OCI-LY3 (cell line): ENCODE measurements around the gene MARCHF4.

Experiments
- H2AFZ ChIP-seq: fragments of 200-600, 300-600 bp; shearing (Covaris generic); 2 replicates; pipeline ENCODE4 v1.6.0; 2014; ENCODE audit warnings: antibody characterized with exemption, low read depth, low read length
- H3K27ac ChIP-seq: fragments of 200-600, 300-600 bp; sonication (generic); 2 replicates; pipeline ENCODE4 v1.5.1; 2014; ENCODE audit warnings: mild to moderate bottlenecking, low read length, moderate library complexity, mixed read lengths
- H3K27me3 ChIP-seq: fragments of 200-600, 300-600 bp; sonication (generic); 2 replicates; pipeline ENCODE4 v1.6.1; 2014; ENCODE audit warnings: low read depth, low read length, mixed read lengths
- H3K36me3 ChIP-seq: fragments of 200-600, 300-600 bp; sonication (generic); replicated peaks from 2 replicates; pipeline ENCODE3; 2014; ENCODE audit warnings: low read depth, low read length, mixed read lengths
- H3K4me1 ChIP-seq: fragments of 300-600, 200-600 bp; sonication (generic); 2 replicates; pipeline ENCODE4 v1.6.1; 2014; ENCODE audit warnings: low read length, mixed read lengths
- H3K4me2 ChIP-seq: fragments of 200-600, 300-600 bp; sonication (generic); 2 replicates; pipeline ENCODE4 v1.6.1; 2014; ENCODE audit warnings: low read length, mixed read lengths
- H3K4me3 ChIP-seq: fragments of 300-600, 200-600 bp; sonication (generic); 2 replicates; pipeline ENCODE4 v1.5.1; 2014; ENCODE audit warnings: antibody characterized with exemption, mild to moderate bottlenecking, low read length, moderate library complexity
- H3K79me2 ChIP-seq: fragments of 300-600, 200-600 bp; shearing (Covaris generic); 2 replicates; pipeline ENCODE4 v1.6.1; 2014; ENCODE audit warnings: mild to moderate bottlenecking, low read length, mixed read lengths
- H3K9ac ChIP-seq: fragments of 300-600, 200-600 bp; shearing (Covaris generic); 2 replicates; pipeline ENCODE4 v1.6.0; 2014; ENCODE audit warnings: mild to moderate bottlenecking, low read length, moderate library complexity
- H3K9me3 ChIP-seq: fragments of 200-600, 300-600 bp; shearing (Covaris generic); 2 replicates; pipeline ENCODE4 v1.6.1; 2014; ENCODE audit warnings: low read length, mixed read lengths; ENCODE audit not compliant: insufficient read depth
- H4K20me1 ChIP-seq: fragments of 200-600, 300-600 bp; sonication (generic); 2 replicates; pipeline ENCODE4 v1.6.1; 2016; ENCODE audit warnings: low read length, mixed read lengths; ENCODE audit not compliant: insufficient read depth
- CTCF ChIP-seq: fragments of 200-600, 300-600 bp; sonication (generic); IDR thresholded peaks from 2 replicates; pipeline ENCODE4 v1.5.1; 2014; ENCODE audit warnings: antibody characterized with exemption, low read length, low read depth
- EZH2phosphoT487 ChIP-seq: fragments of 200-600 bp; shearing (Covaris generic); IDR thresholded peaks from 2 replicates; pipeline ENCODE4 v1.6.1; 2018; ENCODE audit warnings: antibody characterized with exemption, mixed run types, low read depth

Gene MARCHF4

GRCh38 chr2:216371721-216372702 lies at the start of gene MARCHF4:
MARCHF4 (minus strand) TSS chr2:216372483; CDS start chr2:216370260, 2,223 bp downstream.
- H3K27me3 ChIP-seq, result peaks cover 16% of the 10 kb centered on the region
- no peak within 1 kb of the TSS for H3K27ac ChIP-seq
- no peak within 1 kb of the TSS for H3K4me2 ChIP-seq

GRCh38 chr2:216420367-216421101 lies 48.3 kb upstream of the MARCHF4 start:
- no peak overlapping the region for H2AFZ ChIP-seq
- H3K4me3 ChIP-seq, result no peak overlapping the region
- no peak overlapping the region for H3K27ac ChIP-seq
- H3K4me1 ChIP-seq, result peaks cover 30% of the 10 kb centered on the region
- H3K27me3 ChIP-seq, result no peaks in the 10 kb centered on the region
- H3K4me2 ChIP-seq, result no peak overlapping the region
- no peaks in the 10 kb centered on the region for H3K9me3 ChIP-seq
- H3K9ac ChIP-seq, result no peak overlapping the region
- TF ChIP-seq CTCF (no peak), EZH2phosphoT487 (no peak)
- no peaks in the 10 kb centered on the region for H4K20me1 ChIP-seq
- no peaks in the 10 kb centered on the region for H3K79me2 ChIP-seq
- peaks cover 79% of the 10 kb centered on the region for H3K36me3 ChIP-seq

More at GRCh38 chr2:216371721-216372702, at the start of gene MARCHF4:
- H4K20me1 ChIP-seq, result no peaks in the 10 kb centered on the region
- no peak within 1 kb of the TSS for H3K4me3 ChIP-seq
- no peaks in the 10 kb centered on the region for H3K79me2 ChIP-seq
- peaks cover 7% of the 10 kb centered on the region for H3K4me1 ChIP-seq
- H3K36me3 ChIP-seq, result no peaks in the 10 kb centered on the region
- H3K9me3 ChIP-seq, result no peaks in the 10 kb centered on the region
- TF ChIP-seq EZH2phosphoT487 (no peak), CTCF (no peak)
- H2AFZ ChIP-seq, result no peak within 1 kb of the TSS
- no peak within 1 kb of the TSS for H3K9ac ChIP-seq

- no peaks in the 10 kb centered on the region for H3K79me2 ChIP-seq
- H3K27me3 ChIP-seq, result no peaks in the 10 kb centered on the region
- peaks cover 36% of the 10 kb centered on the region for H3K4me1 ChIP-seq
- H3K4me3 ChIP-seq, result no peak overlapping the region
- no peaks in the 10 kb centered on the region for H4K20me1 ChIP-seq
- no peak overlapping the region for H3K27ac ChIP-seq
- no peak overlapping the region for H3K4me2 ChIP-seq
- H3K36me3 ChIP-seq, result peaks cover 73% of the 10 kb centered on the region
- TF ChIP-seq EZH2phosphoT487 (no peak), CTCF (no peak)
- H3K9me3 ChIP-seq, result no peaks in the 10 kb centered on the region
- no peak overlapping the region for H2AFZ ChIP-seq
- no peak overlapping the region for H3K9ac ChIP-seq
These were observed 46.7 kb upstream of the MARCHF4 start for GRCh38 chr2:216418981-216419380.
